Measurements from ENCODE around the gene EXOC3.
"Not testable (repeated sequence)": the region's sequence is repeated elsewhere in the genome, so short reads cannot be mapped to it uniquely, and the experiment has no call there.

EXOC3 gene

DNA sequence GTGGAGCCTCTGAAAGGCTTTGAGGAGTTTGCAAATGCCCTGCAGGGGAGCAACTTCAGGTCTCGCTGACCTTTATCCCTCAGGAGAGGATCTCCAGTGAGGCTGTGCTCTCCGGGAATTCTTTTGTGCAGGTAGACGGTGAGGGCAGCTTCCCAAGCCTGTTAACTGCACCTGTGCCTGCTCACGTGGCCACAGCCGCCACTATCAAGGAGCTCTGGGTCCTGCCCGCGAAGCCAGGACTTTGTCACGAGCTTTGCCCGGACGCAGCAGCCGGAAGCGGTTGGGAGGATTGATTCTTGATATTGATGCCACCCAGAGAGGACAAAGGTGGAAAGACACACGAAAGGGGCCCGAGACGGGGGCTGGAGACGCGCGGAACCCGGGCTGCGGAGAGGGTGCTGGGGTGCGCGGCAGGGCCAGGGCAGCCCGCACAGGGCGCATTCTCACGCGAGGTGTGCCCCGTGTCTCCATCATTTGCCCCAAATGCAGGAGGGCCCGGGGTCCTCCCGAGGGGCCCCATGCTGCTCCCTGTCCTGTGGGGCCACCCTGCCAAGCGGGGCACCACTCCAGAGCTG, 63.1 kb downstream of the EXOC3 start:
- POLR2A ChIA-PET, result no interaction called here
- CTCF ChIA-PET, result no interaction called here
- TF ChIP-seq, protein P1, sequence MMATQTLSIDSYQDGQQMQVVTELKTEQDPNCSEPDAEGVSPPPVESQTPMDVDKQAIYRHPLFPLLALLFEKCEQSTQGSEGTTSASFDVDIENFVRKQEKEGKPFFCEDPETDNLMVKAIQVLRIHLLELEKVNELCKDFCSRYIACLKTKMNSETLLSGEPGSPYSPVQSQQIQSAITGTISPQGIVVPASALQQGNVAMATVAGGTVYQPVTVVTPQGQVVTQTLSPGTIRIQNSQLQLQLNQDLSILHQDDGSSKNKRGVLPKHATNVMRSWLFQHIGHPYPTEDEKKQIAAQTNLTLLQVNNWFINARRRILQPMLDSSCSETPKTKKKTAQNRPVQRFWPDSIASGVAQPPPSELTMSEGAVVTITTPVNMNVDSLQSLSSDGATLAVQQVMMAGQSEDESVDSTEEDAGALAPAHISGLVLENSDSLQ (IDR thresholded peaks at IDR 0.05), result no peak
- TF ChIP-seq TARDBP (IDR thresholded peaks at IDR 0.05) (no peak), ARNT (IDR thresholded peaks at IDR 0.05) (no peak), L3MBTL2 (conservative IDR thresholded peaks at IDR 0.05) (no peak), CTBP1 (IDR thresholded peaks at IDR 0.05; ENCODE audit: borderline replicate concordance) (no peak), ELF4 (IDR thresholded peaks at IDR 0.05) (no peak), FOXA1 (IDR thresholded peaks at IDR 0.05) (no peak)
- no peak for DNase-seq (ENCODE audit: extremely low spot score)

DNA sequence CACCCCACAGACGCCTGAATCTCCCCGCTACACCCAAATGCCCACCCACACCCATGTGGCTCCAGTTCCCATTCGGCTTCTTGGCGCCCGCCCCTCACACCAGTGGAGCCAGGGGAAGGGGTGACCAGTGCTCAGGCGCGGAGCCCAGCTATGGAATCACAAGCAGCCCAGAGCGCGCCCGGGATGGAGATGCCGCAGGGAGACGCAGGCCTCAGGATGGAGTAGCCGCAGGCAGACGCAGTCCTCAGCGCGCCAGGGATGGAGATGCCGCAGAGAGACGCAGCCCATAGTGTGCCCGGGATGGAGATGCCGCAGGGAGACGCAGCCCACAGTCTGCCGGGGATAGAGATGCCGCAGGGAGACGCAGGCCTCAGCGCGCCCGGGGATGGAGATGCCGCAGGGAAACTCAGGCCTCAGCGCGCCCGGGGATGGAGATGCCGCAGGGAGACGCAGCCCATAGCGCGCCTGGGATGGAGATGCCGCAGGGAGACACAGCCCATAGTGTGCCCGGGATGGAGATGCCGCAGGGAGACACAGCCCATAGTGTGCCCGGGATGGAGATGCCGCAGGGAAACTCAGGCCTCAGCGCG, 65.1 kb downstream of the EXOC3 start:
- CTCF ChIA-PET; POLR2A ChIA-PET; DNase-seq (ENCODE audit: extremely low spot score): not testable (repeated sequence)

DNA sequence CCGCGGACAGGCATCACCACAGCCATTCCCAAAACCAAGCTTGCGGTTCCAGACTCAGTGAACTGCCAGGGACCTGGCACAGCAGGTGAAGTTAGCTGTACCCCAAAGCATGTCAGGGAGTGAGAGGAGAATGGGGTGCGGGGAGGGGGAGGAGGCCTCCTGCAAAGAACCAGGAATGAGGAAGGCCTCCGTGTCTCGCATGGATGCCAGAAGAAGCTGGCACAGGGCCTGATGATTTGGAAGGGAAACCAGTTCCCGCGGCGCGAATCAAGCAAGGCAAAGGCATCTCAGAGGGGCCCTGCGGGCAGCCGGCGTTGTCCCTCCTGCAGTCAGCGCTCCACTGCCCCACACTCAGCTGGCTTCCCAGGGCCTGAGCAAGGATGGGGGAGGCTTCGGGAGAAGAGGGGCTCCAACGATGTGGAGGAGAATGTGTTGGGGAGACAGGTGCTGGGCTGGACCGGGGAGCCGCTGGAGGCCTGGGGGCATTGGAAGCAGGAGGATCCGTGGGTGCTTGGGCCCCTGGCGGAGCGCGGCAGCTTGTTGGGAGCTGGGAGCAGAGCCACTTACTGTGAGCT, 66.7 kb downstream of the EXOC3 start:
- no peak for DNase-seq (ENCODE audit: extremely low spot score)
- POLR2A ChIA-PET, result no interaction called here
- CTCF ChIA-PET, result no interaction called here
- TF ChIP-seq BHLHE40 (IDR thresholded peaks at IDR 0.05; ENCODE audit: borderline replicate concordance), result no peak
- TF ChIP-seq SUZ12 (IDR thresholded peaks at IDR 0.05), result no peak
- no peak for TF ChIP-seq TARDBP (IDR thresholded peaks at IDR 0.05)
- TF ChIP-seq SP1 (IDR thresholded peaks at IDR 0.05), result no peak
- no peak for TF ChIP-seq HDGF (IDR thresholded peaks at IDR 0.05; ENCODE audit: borderline replicate concordance)
- TF ChIP-seq FOXM1 (IDR thresholded peaks at IDR 0.05; ENCODE audit: borderline replicate concordance), result no peak
- no peak for TF ChIP-seq ZNF384 (IDR thresholded peaks at IDR 0.05)
- TF ChIP-seq, protein P1 (IDR thresholded peaks at IDR 0.05), result no peak
- no peak for TF ChIP-seq CTBP1 (IDR thresholded peaks at IDR 0.05; ENCODE audit: borderline replicate concordance)
- TF ChIP-seq NFRKB (IDR thresholded peaks at IDR 0.05), result no peak
- TF ChIP-seq LEF1 (IDR thresholded peaks at IDR 0.05; ENCODE audit: borderline replicate concordance), result no peak
- no peak for TF ChIP-seq FOXK2 (IDR thresholded peaks at IDR 0.05)
- no peak for TF ChIP-seq ARNT (IDR thresholded peaks at IDR 0.05)
- no peak for TF ChIP-seq ELF4 (IDR thresholded peaks at IDR 0.05)
- TF ChIP-seq FOXA1 (IDR thresholded peaks at IDR 0.05), result no peak
- no peak for TF ChIP-seq L3MBTL2 (conservative IDR thresholded peaks at IDR 0.05)

DNA sequence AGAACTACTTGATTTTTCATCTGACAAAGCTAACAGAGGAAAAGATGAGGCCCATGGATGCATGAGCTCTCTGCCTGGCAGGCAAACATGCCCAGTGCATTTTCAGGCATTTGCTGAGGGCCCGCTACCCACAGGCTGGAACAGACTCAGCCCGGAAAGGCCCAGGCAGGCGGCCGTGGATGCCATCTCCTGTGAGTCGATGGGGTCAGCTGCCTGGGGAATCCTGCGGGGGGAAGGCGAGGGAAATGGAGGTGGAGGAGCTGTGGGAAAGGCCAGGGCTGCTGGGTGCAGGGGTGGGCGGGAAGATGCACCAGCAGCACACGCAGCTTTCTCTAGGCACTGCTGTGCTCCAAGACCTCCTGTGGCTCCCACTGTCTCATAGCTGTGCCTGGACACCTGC, 67.5 kb downstream of the EXOC3 start:
- no peak for DNase-seq (ENCODE audit: extremely low spot score)
- ChIA-PET POLR2A (no interaction called here), CTCF (no interaction called here)
- TF ChIP-seq L3MBTL2 (conservative IDR thresholded peaks at IDR 0.05), result no peak
- TF ChIP-seq TARDBP (IDR thresholded peaks at IDR 0.05), result no peak

DNA sequence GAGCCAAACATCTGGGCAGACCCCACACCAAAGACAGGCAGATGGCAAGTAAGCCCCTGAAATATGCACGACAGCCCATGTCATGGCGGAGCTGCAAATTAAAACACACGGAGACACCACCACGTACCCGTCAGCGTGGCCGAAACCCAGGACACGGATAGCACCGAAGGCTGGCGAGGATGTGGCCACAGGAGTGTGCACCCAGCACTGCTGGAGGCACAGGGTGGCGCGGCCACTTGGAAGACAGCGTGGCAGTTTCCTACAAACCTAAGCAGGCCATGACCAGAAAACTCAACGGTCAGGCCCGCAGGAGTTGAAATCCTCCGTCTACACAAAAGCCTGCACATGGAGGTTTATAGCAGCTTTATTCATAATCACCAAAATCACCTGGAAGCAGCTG, 68.5 kb downstream of the EXOC3 start:
- ChIA-PET CTCF (no interaction called here), POLR2A (no interaction called here)
- DNase-seq (ENCODE audit: extremely low spot score), result no peak
- TF ChIP-seq HDGF (IDR thresholded peaks at IDR 0.05; ENCODE audit: borderline replicate concordance) (no peak), CTBP1 (IDR thresholded peaks at IDR 0.05; ENCODE audit: borderline replicate concordance) (no peak), FOXM1 (IDR thresholded peaks at IDR 0.05; ENCODE audit: borderline replicate concordance) (no peak), NFRKB (IDR thresholded peaks at IDR 0.05) (no peak), TARDBP (IDR thresholded peaks at IDR 0.05) (no peak), ARNT (IDR thresholded peaks at IDR 0.05) (no peak)

DNA sequence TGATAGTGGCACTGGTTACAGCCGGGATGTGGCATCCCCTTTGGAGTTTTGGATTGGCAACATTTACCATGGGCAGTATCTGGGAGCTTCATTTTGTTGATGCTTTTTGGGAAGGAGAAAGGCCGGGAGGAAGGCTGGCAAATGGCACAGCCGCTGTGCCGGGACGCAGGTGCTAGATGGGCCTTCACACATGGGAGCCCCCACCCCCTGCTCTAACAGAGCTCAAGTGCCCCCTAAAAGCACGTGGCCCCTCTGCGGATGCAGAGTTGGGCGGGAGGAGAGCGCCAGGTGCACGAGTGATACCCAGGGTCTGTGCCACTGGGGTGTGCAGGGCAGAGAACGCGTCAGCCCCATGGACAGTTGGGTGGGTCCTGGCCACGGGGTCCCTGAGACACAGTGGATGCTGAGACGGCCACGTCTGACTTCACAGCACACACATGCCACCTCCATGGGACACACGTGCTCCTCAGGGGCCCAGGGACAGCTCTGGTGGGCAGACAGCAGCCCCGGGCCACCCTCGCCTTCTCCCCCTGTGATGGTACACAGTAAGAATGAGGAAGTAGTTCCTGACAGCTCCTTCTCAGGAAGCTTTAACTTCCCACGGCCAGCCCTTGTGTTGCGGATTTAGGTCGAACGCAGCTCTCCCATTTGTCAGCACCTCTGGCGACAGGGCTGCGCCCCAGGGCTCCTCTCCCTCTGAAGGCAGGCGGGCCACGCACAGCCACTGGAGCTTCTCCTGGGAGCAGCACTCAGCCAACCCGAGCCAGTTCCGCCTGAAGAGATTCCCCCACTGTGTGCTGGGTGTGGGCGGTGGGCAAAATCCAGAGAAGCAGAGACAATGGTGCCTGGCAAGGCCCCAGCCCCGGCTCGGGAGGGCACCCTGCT, 70.5 kb downstream of the EXOC3 start:
- TF ChIP-seq BHLHE40 (IDR thresholded peaks at IDR 0.05; ENCODE audit: borderline replicate concordance) (no peak), FOXK2 (IDR thresholded peaks at IDR 0.05) (no peak), ZNF384 (IDR thresholded peaks at IDR 0.05) (no peak), SUZ12 (IDR thresholded peaks at IDR 0.05) (no peak), SP1 (IDR thresholded peaks at IDR 0.05) (no peak), TARDBP (IDR thresholded peaks at IDR 0.05) (no peak), ELF4 (IDR thresholded peaks at IDR 0.05) (no peak), ARNT (IDR thresholded peaks at IDR 0.05) (no peak), HDGF (IDR thresholded peaks at IDR 0.05; ENCODE audit: borderline replicate concordance) (no peak)
- CTCF ChIA-PET, result no interaction called here
- DNase-seq (ENCODE audit: extremely low spot score), result no peak
- POLR2A ChIA-PET, result interaction anchor here (0.7 kb wide), 1 partner anchor 26 kb away, joined by 3 read pairs; no protein-coding TSS in a partner anchor

DNA sequence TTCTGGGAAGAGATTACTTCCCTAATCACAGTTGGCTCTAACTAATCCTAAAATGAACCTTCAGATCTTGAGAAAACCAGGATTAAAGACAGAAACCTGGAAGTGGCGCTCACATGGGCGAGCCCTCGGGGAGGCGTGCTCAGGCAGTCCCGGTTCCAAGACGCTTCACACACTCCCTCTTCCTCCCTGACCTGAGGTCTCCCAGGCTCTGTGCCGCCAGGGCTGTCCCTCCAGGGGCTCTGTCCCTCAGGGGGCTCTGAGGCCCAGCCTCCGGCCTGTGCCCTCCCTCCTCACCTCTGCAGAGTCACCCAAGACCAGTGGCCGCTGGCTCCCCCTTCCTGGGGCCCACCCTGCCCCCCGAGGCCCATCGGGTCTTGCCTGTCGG, 71.1 kb downstream of the EXOC3 start:
- TF ChIP-seq CTBP1 (IDR thresholded peaks at IDR 0.05; ENCODE audit: borderline replicate concordance) (no peak), FOXK2 (IDR thresholded peaks at IDR 0.05) (no peak), L3MBTL2 (conservative IDR thresholded peaks at IDR 0.05) (no peak), NFRKB (IDR thresholded peaks at IDR 0.05) (no peak), FOXM1 (IDR thresholded peaks at IDR 0.05; ENCODE audit: borderline replicate concordance) (no peak), HDGF (IDR thresholded peaks at IDR 0.05; ENCODE audit: borderline replicate concordance) (no peak), FOXA1 (IDR thresholded peaks at IDR 0.05) (no peak), ELF4 (IDR thresholded peaks at IDR 0.05) (no peak), BHLHE40 (IDR thresholded peaks at IDR 0.05; ENCODE audit: borderline replicate concordance) (no peak), SUZ12 (IDR thresholded peaks at IDR 0.05) (no peak), TARDBP (IDR thresholded peaks at IDR 0.05) (no peak)
- TF ChIP-seq, protein P1 (IDR thresholded peaks at IDR 0.05), result no peak
- DNase-seq (ENCODE audit: extremely low spot score), result no peak
- ChIA-PET CTCF (no interaction called here), POLR2A (no interaction called here)
